PC-3 (cell line): Measurements from ENCODE around the gene FUT7. TPM values are rescaled to one million over a fixed set of nuclear protein-coding genes. Genes with fewer than 3 reads are reported as not detected.

Experiments used
- ATAC-seq: fragments of 200-7000 bp; cut with Tn5 transposase; 2 replicates; pipeline ENCODE4 v1.9.1; 2020; ENCODE audit warnings: mild to moderate bottlenecking, moderate library complexity
- BruUV-seq: library from RNA; stranded (reverse); fragments of 400-500 nt; replicated peaks from 2 replicates; lab custom pipeline; 2021; lab: Mats Ljungman, UMichigan
- CTCF ChIA-PET: fragments of 300-600 bp; sonication (Branson Sonifier 250); formaldehyde crosslinking; loops from one replicate; lab custom pipeline; 2022; ENCODE audit warnings: antibody characterized with exemption; lab: Charles Lee
- POLR2A ChIA-PET: fragments of 300-600 bp; sonication (Branson Sonifier 250); formaldehyde crosslinking; loops from one replicate; lab custom pipeline; 2022; ENCODE audit warnings: antibody characterized with exemption; ENCODE audit not compliant: unreplicated experiment; lab: Charles Lee
- DNase-seq: peaks from one replicate; pipeline ENCODE4 v3.0.0-alpha.2; 2015
- H2AFZ ChIP-seq: fragments of 300-600 bp; sonication (generic); 2 replicates; pipeline ENCODE4 v1.6.0; 2016; ENCODE audit warnings: antibody characterized with exemption, low read length
- H3F3A ChIP-seq: fragments of 300-600 bp; sonication (generic); one replicate; pipeline ENCODE4 v1.6.0; 2017; ENCODE audit warnings: antibody characterized with exemption, low read length, control low read depth, mild to moderate bottlenecking; ENCODE audit not compliant: unreplicated experiment
- H3K27ac ChIP-seq: fragments of 300-600 bp; sonication (generic); 2 replicates; pipeline ENCODE4 v1.5.1; 2016; ENCODE audit warnings: mild to moderate bottlenecking, low read length
- H3K27me3 ChIP-seq: fragments of 300-600 bp; sonication (generic); 2 replicates; pipeline ENCODE4 v1.6.1; 2016; ENCODE audit warnings: low read length, mixed read lengths
- H3K36me3 ChIP-seq: fragments of 300-600 bp; sonication (generic); 2 replicates; pipeline ENCODE4 v1.6.1; 2016; ENCODE audit warnings: low read depth, mixed run types, low read length, mixed read lengths
- H3K4me1 ChIP-seq: fragments of 300-600 bp; sonication (generic); 2 replicates; pipeline ENCODE4 v1.5.1; 2016; ENCODE audit warnings: low read length; ENCODE audit not compliant: insufficient read depth
- H3K4me2 ChIP-seq: fragments of 300-600 bp; sonication (generic); 2 replicates; pipeline ENCODE4 v1.6.0; 2016; ENCODE audit warnings: low read length
- H3K4me3 ChIP-seq: fragments of 300-600 bp; sonication (generic); 2 replicates; pipeline ENCODE4 v1.5.1; 2016; ENCODE audit warnings: mild to moderate bottlenecking, low read length, mixed read lengths
- H3K79me2 ChIP-seq: fragments of 300-600 bp; sonication (generic); 2 replicates; pipeline ENCODE4 v1.6.1; 2017; ENCODE audit warnings: low read length, mixed read lengths
- H3K9ac ChIP-seq: fragments of 300-600 bp; sonication (generic); 2 replicates; pipeline ENCODE4 v1.6.0; 2016; ENCODE audit warnings: mild to moderate bottlenecking, low read length
- H3K9me2 ChIP-seq: fragments of 300-600 bp; sonication (generic); replicated peaks from 2 replicates; pipeline ENCODE4 v1.6.1; 2016; ENCODE audit warnings: mixed run types, low read length, mixed read lengths
- H3K9me3 ChIP-seq: fragments of 300-600 bp; sonication (generic); 2 replicates; pipeline ENCODE4 v1.6.1; 2016; ENCODE audit warnings: low read length, mixed read lengths
- H4K20me1 ChIP-seq: fragments of 300-600 bp; sonication (generic); 2 replicates; pipeline ENCODE4 v1.6.1; 2016; ENCODE audit warnings: low read length, mixed read lengths
- EZH2 ChIP-seq: fragments of 300-600 bp; sonication (generic); IDR thresholded peaks from one replicate; pipeline ENCODE4 v1.6.1; 2017; ENCODE audit warnings: antibody characterized with exemption, mild to moderate bottlenecking, low read length; ENCODE audit not compliant: unreplicated experiment
- EZH2phosphoT487 ChIP-seq: fragments of 300-600 bp; sonication (generic); IDR thresholded peaks from 2 replicates; pipeline ENCODE4 v1.6.1; 2018; ENCODE audit warnings: mild to moderate bottlenecking, antibody characterized with exemption, low read length, borderline replicate concordance
- intact Hi-C: fragments of 100-400 bp; cut with micrococcal nuclease; formaldehyde crosslinking; loops from 2 replicates; pipeline ENCODE4 v1.9.0; 2023
- total RNA-seq: library from RNA; depleted of rRNA; stranded (reverse); fragments of >200 nt; gene quantifications from 2 replicates; pipeline ENCODE4 v1.2.3, GENCODE V29; 2014
- TF ChIP-seq, protein P1 (sequence below): fragments of 300-600 bp; sonication (generic); conservative IDR thresholded peaks from 2 replicates; pipeline ENCODE4 v1.5.1; 2017; ENCODE audit warnings: antibody characterized with exemption, low read depth, mild to moderate bottlenecking, low read length

FUT7 gene
- total RNA-seq, 1 experiment from 2014 or later = not detected

DNA sequence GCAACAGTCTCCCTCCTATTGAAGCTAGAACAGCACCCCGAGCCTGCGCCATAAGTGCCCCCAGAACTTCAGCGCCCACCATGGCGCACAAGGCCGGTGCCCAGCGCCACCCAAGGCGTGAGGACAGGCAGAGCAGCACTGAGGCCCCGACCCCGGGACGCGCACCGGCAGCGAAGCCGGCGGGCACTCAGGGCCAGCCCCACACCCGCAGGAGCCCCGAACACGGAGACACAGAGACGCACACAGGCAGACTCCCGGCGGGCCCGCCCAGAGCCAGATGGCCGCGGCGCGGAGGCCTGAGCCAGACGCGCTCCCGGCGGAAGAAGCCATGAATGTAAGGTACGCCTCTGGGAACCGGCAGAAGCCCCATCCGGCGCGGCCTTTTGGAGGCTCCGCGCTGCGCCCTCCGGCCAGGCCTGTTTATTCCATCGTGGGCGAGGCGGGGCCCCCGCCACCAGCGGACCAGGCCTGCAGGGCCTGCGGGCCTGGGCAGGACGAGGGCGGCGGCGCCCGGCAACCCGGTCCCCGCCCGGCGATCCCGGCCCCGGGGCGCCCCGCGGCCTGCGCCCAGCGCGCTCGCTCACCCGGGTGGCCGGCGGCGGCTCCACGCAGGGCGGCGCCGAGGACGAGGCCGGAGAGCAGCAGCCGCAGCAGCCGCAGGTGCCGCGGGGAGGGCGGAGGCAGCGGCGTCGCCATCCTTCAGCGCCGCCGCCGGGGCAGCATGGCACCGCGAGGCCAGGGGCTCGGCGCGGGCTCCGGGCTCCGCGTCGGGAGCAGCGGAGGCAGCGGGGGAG lies 13.6 kb upstream of the FUT7 start:
- TF ChIP-seq EZH2phosphoT487 = no peak
- TF ChIP-seq, protein P1, sequence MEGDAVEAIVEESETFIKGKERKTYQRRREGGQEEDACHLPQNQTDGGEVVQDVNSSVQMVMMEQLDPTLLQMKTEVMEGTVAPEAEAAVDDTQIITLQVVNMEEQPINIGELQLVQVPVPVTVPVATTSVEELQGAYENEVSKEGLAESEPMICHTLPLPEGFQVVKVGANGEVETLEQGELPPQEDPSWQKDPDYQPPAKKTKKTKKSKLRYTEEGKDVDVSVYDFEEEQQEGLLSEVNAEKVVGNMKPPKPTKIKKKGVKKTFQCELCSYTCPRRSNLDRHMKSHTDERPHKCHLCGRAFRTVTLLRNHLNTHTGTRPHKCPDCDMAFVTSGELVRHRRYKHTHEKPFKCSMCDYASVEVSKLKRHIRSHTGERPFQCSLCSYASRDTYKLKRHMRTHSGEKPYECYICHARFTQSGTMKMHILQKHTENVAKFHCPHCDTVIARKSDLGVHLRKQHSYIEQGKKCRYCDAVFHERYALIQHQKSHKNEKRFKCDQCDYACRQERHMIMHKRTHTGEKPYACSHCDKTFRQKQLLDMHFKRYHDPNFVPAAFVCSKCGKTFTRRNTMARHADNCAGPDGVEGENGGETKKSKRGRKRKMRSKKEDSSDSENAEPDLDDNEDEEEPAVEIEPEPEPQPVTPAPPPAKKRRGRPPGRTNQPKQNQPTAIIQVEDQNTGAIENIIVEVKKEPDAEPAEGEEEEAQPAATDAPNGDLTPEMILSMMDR = no peak
- no peak for TF ChIP-seq EZH2
- peak overlapping the region; percentile 96 for H2AFZ ChIP-seq
- peak overlapping the region; percentile 98 for H3K4me2 ChIP-seq
- H3K9me2 ChIP-seq = no peaks in the 10 kb centered on the region
- DNase-seq (peak; percentile 25), ATAC-seq (peak; percentile 25)
- no peaks in the 10 kb centered on the region for H3K27me3 ChIP-seq
- CTCF ChIA-PET = interaction anchor here (1.3 kb wide), 1 partner anchor 16 kb away, joined by 4 read pairs; no protein-coding TSS in a partner anchor
- POLR2A ChIA-PET = no interaction called here
- H4K20me1 ChIP-seq = peaks cover 7% of the 10 kb centered on the region; the same call in 1 of the 2 replicates
- peak overlapping the region; percentile 84 for H3K4me3 ChIP-seq
- no TSS peak for BruUV-seq
- peak overlapping the region; percentile 49 for H3K9ac ChIP-seq
- no peak overlapping the region for H3K27ac ChIP-seq
- H3K4me1 ChIP-seq = peaks cover 9% of the 10 kb centered on the region; the same call in 1 of the 2 replicates
- peaks cover 24% of the 10 kb centered on the region for H3K79me2 ChIP-seq
- H3F3A ChIP-seq = no peaks in the 10 kb centered on the region
- no peaks in the 10 kb centered on the region for H3K9me3 ChIP-seq
- intact Hi-C loops = no loop called here
- H3K36me3 ChIP-seq = no peaks in the 10 kb centered on the region

GRCh38 chr9:137044502-137045177 lies 12.8 kb upstream of the FUT7 start:
- POLR2A ChIA-PET = no interaction called here
- peak; percentile 53 for ATAC-seq

More at GRCh38 chr9:137044502-137045177, 12.8 kb upstream of the FUT7 start:
- Histone ChIP-seq H3K9me2 (no peaks in the 10 kb centered on the region), H3K4me3 (peak overlapping the region; percentile 76), H4K20me1 (peaks cover 7% of the 10 kb centered on the region; the same call in 1 of the 2 replicates), H3F3A (no peaks in the 10 kb centered on the region), H3K36me3 (no peaks in the 10 kb centered on the region), H3K27ac (no peak overlapping the region), H3K4me2 (peak overlapping the region; percentile 95), H3K79me2 (peaks cover 24% of the 10 kb centered on the region), H3K27me3 (no peaks in the 10 kb centered on the region), H2AFZ (no peak overlapping the region), H3K4me1 (peaks cover 9% of the 10 kb centered on the region; the same call in 1 of the 2 replicates), H3K9ac (peak overlapping the region; percentile 44; the same call in 1 of the 2 replicates), H3K9me3 (no peaks in the 10 kb centered on the region)
- no TSS peak for BruUV-seq
- peak; percentile 45 for DNase-seq
- TF ChIP-seq, protein P1 = no peak
- TF ChIP-seq EZH2phosphoT487 (no peak), EZH2 (no peak)
- CTCF ChIA-PET = interaction anchor here (1.3 kb wide), 1 partner anchor 15 kb away, joined by 4 read pairs; no protein-coding TSS in a partner anchor
- intact Hi-C loops = no loop called here
